Measurements from ENCODE around the gene RGS12. TPM values are rescaled to one million over a fixed set of nuclear protein-coding genes. Genes with fewer than 3 reads are reported as not detected.

Gene RGS12
- total RNA-seq, 4 donors from 2014 or later, result 12.4 to 77.4 (median 17.3) TPM

DNA sequence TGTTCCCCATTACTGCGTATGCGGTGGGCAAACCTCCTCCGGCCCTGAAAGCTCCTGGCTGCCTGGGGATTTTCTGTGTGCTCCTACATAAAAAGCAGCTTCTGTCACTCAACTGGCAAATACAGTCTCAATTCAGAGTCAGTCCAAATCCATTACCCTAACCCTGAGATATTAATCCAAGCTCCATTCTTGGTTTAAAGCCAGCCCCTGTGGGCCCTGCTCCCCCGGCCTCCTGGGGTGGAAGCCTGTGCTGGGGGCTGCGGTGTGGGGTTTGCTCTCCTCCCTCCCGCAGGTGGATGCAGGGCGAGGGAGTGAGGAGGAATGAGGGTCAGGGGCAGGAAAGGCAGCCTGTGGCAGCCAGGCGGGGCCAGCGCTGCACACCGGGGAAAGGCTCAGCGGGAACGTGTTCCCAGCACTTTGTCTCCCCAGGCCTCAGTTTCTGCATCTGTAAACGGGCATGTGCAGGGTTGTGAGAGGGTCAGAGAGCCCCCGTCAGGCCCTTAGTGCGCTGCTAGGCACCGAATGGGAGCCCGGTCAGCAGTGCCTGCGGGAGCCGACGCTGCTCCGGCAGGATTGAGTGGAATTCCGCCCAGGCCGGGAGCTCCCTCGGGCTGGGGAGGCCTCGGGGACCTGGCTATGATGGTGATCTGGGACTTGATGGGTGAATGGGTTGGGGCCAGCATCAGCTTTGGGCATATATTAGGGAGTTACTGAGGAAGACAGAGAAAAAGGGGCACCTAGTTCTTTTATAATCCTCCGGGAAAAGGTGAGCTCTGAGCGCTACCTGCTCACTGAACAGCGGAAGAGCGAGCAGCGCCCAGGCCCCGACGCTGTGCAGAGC is 6.3 kb upstream of the RGS12 start:
- Histone ChIP-seq H3K27ac (no peak overlapping the region), H3K9me3 (no peaks in the 10 kb centered on the region), H3K36me3 (no peaks in the 10 kb centered on the region), H3K4me3 (no peak overlapping the region), H3K4me1 (peaks cover 0 to 11% (median 8%) of the 10 kb centered on the region in 4 donors), H3K27me3 (peaks cover 46% of the 10 kb centered on the region)
- TF ChIP-seq POLR2AphosphoS5 (IDR thresholded peaks at IDR 0.05), result no peak
- TF ChIP-seq POLR2A (IDR thresholded peaks at IDR 0.05), result no peak
- no peak for TF ChIP-seq EP300 (IDR thresholded peaks at IDR 0.05; ENCODE audit: low read depth)
- TF ChIP-seq CTCF (IDR thresholded peaks at IDR 0.05), result no peak
- no peak for DNase-seq
- in situ Hi-C loops (cut with MboI; ENCODE audit: low pct_ligation_motif_present in 1 of 4, low pct_unique_long_range_greater_than_20kb in 1 of 4, low sequenced_read_pairs in 3 of 4) (no loop called here), intact Hi-C loops (cut with DNase I; ENCODE audit: low total_unique reads) (no loop called here)
- WGBS, 2 donors (ENCODE audit: low coverage in 1 of 2), result 66 to 84% methylated on average over 9 to 32 of the region's 32 CpGs

- DNase-seq, result no peak
- Histone ChIP-seq H3K36me3 (no peaks in the 10 kb centered on the region), H3K27me3 (peaks cover 46% of the 10 kb centered on the region), H3K9me3 (no peaks in the 10 kb centered on the region), H3K27ac (no peak overlapping the region), H3K4me1 (peaks cover 0 to 13% (median 10%) of the 10 kb centered on the region in 4 donors), H3K4me3 (no peak overlapping the region)
- intact Hi-C loops (cut with DNase I; ENCODE audit: low total_unique reads) (no loop called here), in situ Hi-C loops (cut with MboI; ENCODE audit: low pct_ligation_motif_present in 1 of 4, low pct_unique_long_range_greater_than_20kb in 1 of 4, low sequenced_read_pairs in 3 of 4) (no loop called here)
- TF ChIP-seq POLR2A (IDR thresholded peaks at IDR 0.05), result no peak
- TF ChIP-seq POLR2AphosphoS5 (IDR thresholded peaks at IDR 0.05), result no peak
- no peak for TF ChIP-seq CTCF (IDR thresholded peaks at IDR 0.05)
- no peak for TF ChIP-seq EP300 (IDR thresholded peaks at IDR 0.05; ENCODE audit: low read depth)
- 56 to 66% methylated on average over 10 to 14 of the region's 14 CpGs for WGBS, 2 donors (ENCODE audit: low coverage in 1 of 2)
Observed at GRCh38 chr4:3287271-3287971, 5.4 kb upstream of the RGS12 start.

DNA sequence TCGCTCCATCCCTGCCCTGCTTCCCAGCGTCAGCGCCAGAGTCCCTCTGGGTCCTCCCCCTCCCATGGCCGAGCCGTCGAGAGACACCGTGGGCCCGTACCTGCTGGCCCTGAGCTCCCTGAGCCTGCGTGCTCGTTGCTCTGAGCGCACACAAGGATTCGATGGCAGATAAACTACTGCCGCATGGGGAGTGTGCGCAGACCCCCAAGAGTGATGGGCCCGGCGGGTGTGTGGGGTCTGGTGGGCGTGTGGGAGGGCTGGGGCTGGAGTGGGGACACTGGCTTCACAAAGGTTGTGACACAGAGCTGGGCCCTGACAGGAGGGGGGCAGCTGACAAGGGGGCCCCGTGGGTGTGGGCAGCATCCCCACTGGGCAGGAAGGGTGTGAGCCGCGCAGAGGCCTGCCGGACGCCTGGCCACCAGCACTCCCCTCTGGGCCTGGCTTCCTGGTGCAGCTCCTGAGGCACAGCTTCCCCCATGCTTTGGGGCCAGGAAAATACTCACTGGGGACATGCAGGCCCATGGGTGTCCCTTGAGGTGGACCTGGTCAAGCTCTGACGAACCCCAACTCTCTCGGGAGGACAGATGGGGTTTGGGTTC is 4.8 kb upstream of the RGS12 start:
- intact Hi-C loops (cut with DNase I; ENCODE audit: low total_unique reads), result no loop called here
- in situ Hi-C loops (cut with MboI; ENCODE audit: low pct_ligation_motif_present in 1 of 4, low pct_unique_long_range_greater_than_20kb in 1 of 4, low sequenced_read_pairs in 3 of 4), result no loop called here
- peaks cover 46% of the 10 kb centered on the region for H3K27me3 ChIP-seq

More for the DNA sequence above, 4.8 kb upstream of the RGS12 start:
- H3K27ac ChIP-seq, result no peak overlapping the region
- 85 to 95% methylated on average over 4 to 23 of the region's 24 CpGs for WGBS, 2 donors (ENCODE audit: low coverage in 1 of 2)
- TF ChIP-seq CTCF (IDR thresholded peaks at IDR 0.05) (no peak), POLR2AphosphoS5 (IDR thresholded peaks at IDR 0.05) (no peak), EP300 (IDR thresholded peaks at IDR 0.05; ENCODE audit: low read depth) (no peak), POLR2A (IDR thresholded peaks at IDR 0.05) (no peak)
- no peak overlapping the region for H3K4me3 ChIP-seq
- peaks cover 0 to 13% (median 10%) of the 10 kb centered on the region in 4 donors for H3K4me1 ChIP-seq
- no peaks in the 10 kb centered on the region for H3K36me3 ChIP-seq
- no peak for DNase-seq
- H3K9me3 ChIP-seq, result no peaks in the 10 kb centered on the region
